GM12891 (cell line): ENCODE data around the gene CCDC102B.

Experiments
- DNase-seq: peaks from one replicate; pipeline ENCODE4 v3.0.0; 2011; ENCODE audit warnings: low spot score; ENCODE audit not compliant: insufficient read length
- FAIRE-seq: peaks from 2 replicates; lab custom pipeline; 2011; peaks lifted over from hg19 to GRCh38; lab: Jason Lieb, UNC
- PAX5 ChIP-seq: IDR thresholded peaks from 2 replicates; pipeline ENCODE4 v1.6.1; 2011; ENCODE audit warnings: low read length, moderate library complexity, mild to moderate bottlenecking; ENCODE audit not compliant: insufficient read depth, severe bottlenecking
- POLR2A ChIP-seq: IDR thresholded peaks from 2 replicates; pipeline ENCODE4 v1.6.1; 2011; ENCODE audit warnings: low read depth, low read length, control low read depth
- POLR2AphosphoS5 ChIP-seq: IDR thresholded peaks from 2 replicates; pipeline ENCODE4 v1.6.1; 2011; ENCODE audit warnings: low read depth, low read length, control low read depth
- POU2F2 ChIP-seq: IDR thresholded peaks from 2 replicates; pipeline ENCODE4 v1.6.1; 2011; ENCODE audit warnings: low read depth, mild to moderate bottlenecking, control low read depth, low read length, moderate library complexity
- SPI1 ChIP-seq: IDR thresholded peaks from 2 replicates; pipeline ENCODE4 v1.6.1; 2011; ENCODE audit warnings: low read depth, low read length, control low read depth
- TAF1 ChIP-seq: IDR thresholded peaks from 2 replicates; pipeline ENCODE4 v1.6.1; 2011; ENCODE audit warnings: low read depth, low read length, control low read depth

CCDC102B gene

DNA sequence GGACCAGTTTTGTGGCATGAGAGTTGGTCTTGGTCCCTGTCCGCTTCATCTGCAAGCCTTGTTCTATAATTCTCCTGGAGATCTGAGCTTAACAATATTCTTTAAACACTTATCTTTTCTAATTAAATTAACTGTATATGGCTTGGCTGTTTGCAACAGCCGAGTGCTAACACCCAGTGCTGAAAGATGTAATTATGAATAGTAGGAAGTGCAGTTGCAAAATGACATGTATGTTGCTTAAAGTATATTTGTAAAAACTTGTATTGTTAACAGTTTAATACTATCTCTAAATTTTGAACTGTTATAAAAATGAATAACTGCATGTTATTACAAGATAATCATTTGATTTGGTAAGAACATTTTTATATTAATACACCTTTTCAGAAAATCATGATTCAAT lies 45.1 kb downstream of the CCDC102B start:
- FAIRE-seq (no peak), DNase-seq (no peak)
- TF ChIP-seq POLR2AphosphoS5 (no peak), TAF1 (no peak), POLR2A (no peak), PAX5 (no peak), POU2F2 (no peak), SPI1 (no peak)

DNA sequence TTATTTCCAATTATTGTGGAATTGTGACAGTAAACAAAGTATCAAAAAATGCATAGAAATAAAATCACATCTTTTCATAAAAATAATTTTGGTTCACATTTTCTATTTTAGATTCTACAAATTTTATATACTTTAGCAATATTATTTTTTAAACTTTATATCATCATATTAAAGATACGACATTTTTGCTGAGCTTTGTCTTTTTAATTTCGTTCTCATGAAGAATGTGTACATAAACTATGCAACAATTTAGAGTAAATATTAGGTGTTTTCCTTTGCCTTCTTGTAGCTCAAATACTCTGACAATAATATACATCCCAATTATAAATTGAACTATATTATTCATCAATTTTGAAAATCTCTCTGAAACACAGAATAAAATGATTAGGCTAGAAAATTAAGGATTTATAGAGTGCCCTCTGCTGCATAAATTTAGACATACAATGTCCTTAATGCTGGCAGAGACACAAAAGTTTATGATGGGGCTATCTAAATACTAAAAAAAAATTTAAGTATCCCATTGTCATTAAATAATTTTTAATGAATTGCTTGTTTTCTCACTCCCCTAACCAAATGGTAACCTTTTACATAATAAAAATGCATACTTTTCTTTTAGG lies 45.7 kb downstream of the CCDC102B start:
- TF ChIP-seq SPI1 (no peak), POLR2A (no peak), PAX5 (no peak), POLR2AphosphoS5 (no peak), POU2F2 (no peak), TAF1 (no peak)
- FAIRE-seq (no peak), DNase-seq (no peak)

DNA sequence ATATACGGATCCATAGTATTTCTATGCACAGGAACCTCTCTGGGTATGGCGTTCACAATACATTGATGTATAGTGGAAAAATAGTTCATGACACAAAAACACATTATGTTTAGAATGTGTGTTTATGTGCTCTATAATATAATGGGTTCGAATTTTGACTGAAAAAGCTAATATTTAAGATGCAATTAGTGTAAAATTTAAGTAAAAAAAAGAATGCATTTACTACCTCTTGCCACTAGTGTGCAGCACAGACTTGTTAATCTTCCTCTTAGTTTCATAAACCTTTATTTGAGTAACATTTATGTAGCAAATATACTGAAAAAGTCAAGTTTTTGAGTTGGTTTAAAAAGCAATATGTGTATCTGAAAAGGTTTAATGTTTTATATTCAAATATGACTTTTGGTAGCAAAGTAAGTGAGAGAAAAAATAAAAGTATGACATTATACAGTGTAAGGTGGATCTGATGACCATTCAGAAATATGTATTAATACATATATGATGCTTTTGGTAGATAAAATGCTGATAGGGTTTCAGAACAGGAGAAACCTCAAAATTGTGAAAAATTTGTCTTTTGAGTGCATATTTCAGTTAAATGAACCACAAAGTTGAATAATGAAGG lies 49.4 kb downstream of the CCDC102B start:
- FAIRE-seq = no peak

DNA sequence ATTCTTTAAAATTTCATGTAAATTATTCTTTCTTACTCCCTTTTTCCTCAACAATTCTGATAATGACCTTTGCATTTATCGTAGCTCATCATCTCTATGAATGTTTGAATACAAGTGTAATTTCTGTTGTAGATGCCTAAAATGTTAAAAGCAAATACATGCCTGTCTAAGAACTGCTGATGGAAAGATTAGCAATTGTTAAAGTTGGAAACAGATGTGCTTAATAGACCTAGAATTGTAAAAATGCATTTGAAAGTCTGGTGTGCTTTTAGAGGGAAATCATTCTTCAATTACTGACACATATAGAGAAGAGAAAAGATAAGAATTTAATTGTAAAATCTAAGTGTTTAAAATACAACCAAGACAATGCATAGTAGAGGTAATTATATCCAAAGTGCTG lies 50.4 kb downstream of the CCDC102B start:
- no peak for DNase-seq
- no peak for FAIRE-seq
- no peak for TF ChIP-seq POLR2AphosphoS5

More for the DNA sequence above, 49.4 kb downstream of the CCDC102B start:
- TF ChIP-seq POLR2AphosphoS5 (no peak), TAF1 (no peak), POU2F2 (no peak), PAX5 (no peak), POLR2A (no peak), SPI1 (no peak)
- no peak for DNase-seq

DNA sequence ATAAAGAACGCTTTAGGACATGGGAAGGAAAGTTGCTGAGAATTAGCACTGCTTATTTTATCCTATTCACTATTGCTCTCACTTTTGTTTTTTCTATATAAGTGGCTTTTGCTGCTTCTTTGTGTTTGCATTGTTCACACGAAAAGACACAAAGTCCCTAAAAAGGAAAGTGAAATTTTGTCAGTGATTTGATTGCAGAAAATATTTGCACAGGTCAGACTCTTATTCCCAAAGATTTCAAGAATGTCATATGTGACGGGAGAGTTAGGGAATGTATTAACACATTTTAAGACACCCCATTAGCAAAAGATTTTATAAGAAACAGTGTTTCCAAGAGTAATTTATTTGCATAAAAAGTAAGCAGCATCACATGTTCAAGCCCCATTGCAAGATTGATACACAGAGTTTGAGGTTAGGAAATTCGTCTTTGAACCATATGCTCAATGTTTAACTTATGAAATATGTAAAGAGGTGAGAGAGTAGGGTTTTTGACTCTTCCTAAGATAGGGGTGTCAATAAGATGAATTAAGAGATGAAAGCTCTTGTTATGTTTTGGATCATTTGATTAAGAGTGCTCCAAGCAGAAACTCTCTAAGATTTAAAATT lies 57.0 kb downstream of the CCDC102B start:
- FAIRE-seq = no peak
- TF ChIP-seq PAX5 = no peak
- TF ChIP-seq POLR2A = no peak
- TF ChIP-seq POU2F2 = no peak
- TF ChIP-seq TAF1 = no peak
- no peak for TF ChIP-seq POLR2AphosphoS5
- TF ChIP-seq SPI1 = no peak
- no peak for DNase-seq

DNA sequence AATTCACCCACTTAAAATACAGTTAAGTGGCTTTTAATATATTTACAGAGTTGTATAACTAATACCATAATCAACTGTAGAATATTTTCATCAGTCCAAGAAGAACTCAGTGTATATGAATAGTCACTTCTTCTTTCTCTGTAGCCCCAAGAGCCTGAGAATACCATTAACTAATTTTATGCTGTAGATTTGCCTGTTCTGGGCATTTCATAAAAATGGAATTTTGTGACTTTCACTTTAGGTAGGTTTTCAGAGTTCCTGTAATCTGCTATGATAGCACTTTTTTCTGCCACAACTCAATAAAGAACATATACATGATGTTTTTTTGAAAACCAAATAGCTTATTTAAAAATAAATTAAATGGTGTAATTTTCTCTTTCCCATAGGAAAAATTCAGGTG lies 57.6 kb downstream of the CCDC102B start:
- TF ChIP-seq TAF1 = no peak
- no peak for TF ChIP-seq POLR2A
- no peak for TF ChIP-seq PAX5
- TF ChIP-seq POU2F2 = no peak
- TF ChIP-seq SPI1 = no peak
- TF ChIP-seq POLR2AphosphoS5 = no peak
- no peak for FAIRE-seq
- DNase-seq = no peak

DNA sequence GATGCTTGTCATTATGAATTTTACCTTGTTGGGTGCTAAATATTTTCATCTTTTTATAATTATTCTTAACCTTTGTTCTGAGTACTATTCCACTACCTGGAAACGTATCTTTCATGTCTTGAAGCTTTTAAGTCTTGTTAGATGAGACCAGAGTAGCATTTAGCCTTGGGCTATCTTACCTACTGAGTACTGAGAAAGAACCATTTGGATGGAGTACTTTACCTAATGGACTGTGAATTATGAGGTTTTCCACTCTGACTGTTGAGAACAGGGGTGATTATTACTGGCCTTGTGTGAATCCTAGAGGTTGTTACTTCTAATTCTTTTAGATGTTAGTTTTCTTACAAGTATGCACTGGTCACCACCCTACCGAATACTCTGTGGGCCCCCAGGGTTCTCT lies 63.5 kb downstream of the CCDC102B start:
- no peak for FAIRE-seq
- TF ChIP-seq POU2F2 = no peak
- no peak for TF ChIP-seq PAX5
- TF ChIP-seq SPI1 = no peak

DNA sequence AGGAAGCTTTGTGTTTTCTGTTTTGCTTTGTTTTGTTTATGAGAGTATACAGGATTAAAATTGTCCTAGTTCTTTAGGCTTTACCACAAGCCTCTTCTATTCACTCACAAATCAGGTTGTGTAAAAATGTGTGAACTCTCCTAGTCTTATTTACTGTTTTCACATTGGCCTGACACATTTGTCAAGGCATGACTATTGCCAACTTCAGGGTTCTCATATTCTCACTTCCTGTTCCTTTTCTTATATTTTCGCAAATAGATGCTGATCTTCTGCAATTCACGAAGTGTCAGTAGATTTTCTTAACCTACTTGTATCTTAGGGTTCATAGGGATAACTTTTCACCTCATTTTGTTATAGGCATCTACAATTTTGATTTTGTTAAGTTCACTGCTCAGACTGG lies 67.1 kb downstream of the CCDC102B start:
- DNase-seq = no peak
- no peak for FAIRE-seq
- peak; percentile 8; the same call in 1 of the 2 replicates for TF ChIP-seq SPI1
- TF ChIP-seq PAX5 = no peak

More for the DNA sequence above, 63.5 kb downstream of the CCDC102B start:
- no peak for DNase-seq

DNA sequence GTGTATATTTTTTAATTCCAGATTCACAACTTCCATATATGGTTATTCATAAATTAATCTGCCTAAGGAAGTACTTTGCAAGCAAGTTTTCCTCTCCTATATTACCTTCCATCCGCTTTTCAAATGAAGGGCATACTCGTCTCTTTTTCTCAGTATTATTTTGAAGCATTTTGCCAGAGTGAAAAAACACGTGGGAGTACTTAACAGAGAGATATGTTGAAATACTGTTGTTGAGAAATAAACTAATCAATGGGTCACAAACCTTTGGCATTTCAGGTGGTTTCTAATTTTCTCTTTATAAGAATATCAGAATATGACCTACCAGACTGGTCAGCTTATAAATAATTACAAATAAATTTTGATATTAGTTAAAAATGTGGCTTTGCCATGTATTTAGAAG lies 67.6 kb downstream of the CCDC102B start:
- no peak for FAIRE-seq
- TF ChIP-seq TAF1 (no peak), POLR2AphosphoS5 (no peak), SPI1 (no peak), POLR2A (no peak), PAX5 (no peak), POU2F2 (no peak)
- no peak for DNase-seq

DNA sequence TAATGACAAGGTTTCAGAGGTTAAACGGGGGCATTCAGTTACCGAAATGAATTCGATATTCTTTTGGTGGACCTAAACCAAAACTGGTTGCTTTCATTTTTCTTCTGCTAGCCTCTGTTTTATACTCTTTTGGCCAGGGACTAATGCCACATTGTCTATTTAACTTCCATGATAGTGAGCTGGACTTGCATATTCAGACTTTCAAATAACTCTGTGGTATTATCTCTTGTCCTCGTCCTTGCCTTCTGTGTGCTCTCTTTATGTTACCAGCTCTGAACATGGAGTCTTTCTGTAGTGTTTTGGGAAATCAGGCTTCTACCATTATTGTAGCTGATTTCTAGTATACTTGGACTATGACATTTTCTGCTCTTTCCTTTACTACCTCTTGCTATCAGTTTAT lies 75.1 kb downstream of the CCDC102B start:
- DNase-seq = no peak
- TF ChIP-seq POU2F2 = no peak
- no peak for TF ChIP-seq TAF1
- no peak for TF ChIP-seq POLR2AphosphoS5
- TF ChIP-seq SPI1 = no peak
- TF ChIP-seq POLR2A = no peak
- no peak for TF ChIP-seq PAX5
- no peak for FAIRE-seq
